ENCODE data around the gene OST4.
A peak's percentile ranks its signal among the peaks of the same experiment; 100 is the strongest.

DNA sequence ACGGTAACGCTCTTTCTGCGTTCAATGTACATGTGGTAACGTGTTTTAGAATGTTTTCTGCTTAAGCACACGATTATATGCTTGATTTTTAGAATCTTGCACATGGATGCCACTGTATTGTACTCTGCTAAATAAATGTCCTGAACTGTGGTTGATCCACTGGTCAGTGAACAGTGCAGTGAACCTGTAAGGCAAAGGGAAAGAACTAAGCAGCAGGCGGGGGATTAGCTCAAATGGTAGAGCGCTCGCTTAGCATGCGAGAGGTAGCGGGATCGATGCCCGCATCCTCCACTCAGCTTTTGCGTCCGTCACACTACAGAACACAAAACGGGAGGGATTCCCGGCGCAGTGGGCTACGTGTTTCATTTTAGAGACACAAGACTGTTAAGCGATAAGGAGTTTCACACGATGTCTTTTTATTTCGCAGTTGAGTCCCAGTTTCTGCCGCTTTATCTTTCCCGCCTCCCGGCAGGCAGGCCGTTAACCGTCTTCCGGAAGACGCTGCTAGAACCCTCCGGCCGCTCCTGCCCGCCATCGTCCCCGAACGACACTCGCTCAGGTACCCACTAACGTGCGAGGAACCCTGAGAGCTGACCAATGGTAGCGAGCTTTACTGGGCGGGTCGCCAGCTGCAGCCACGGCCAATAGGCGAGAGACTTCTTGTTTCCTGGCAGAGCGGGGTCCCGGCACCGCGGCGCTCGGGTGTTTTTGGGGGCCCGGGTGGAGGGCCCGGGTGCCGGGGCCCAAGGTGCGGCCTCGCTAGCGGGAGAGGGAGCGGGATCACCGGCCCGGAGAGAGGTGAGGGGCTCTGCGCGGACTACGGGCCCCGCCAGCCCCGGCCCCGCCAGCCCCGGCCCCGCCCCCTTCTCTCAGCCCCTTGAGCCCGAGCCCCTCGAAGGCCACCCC lies 20.2 kb downstream of the OST4 start, which contains the start of gene AGBL5:
- TF ChIP-seq CTCF (IDR thresholded peaks at IDR 0.05) = no peak
- peak; percentile 11 to 72 for TF ChIP-seq POLR2A (IDR thresholded peaks at IDR 0.05)

Measured in adrenal gland (tissue), 5 donors.